Heart left ventricle (tissue), 16 donors: ENCODE measurements around the gene CMIP. TPM values are rescaled to one million over a fixed set of nuclear protein-coding genes. Genes with fewer than 3 reads are reported as not detected.

Experiments
- ATAC-seq, 4 donors: fragments of 200-7000 bp; cut with Tn5 transposase; one replicate each; pipeline ENCODE4 v1.9.1; 2020 to 2022; ENCODE audit warnings: moderate library complexity in 4 of 4, mild to moderate bottlenecking in 3 of 4, moderate number of reproducible peaks in 1 of 4
- DNase-seq, 5 donors: peaks; one replicate each; pipeline ENCODE4 v3.0.0-alpha.2; 2020
- H3K27ac ChIP-seq, 12 donors: fragments of 200-600 bp; sonication (generic) in 4 of 12; one replicate each; pipeline versions ENCODE4 v1.5.0 to v1.8.0; 2016 to 2022; ENCODE audit warnings: mild to moderate bottlenecking in 2 of 12
- H3K27me3 ChIP-seq, 9 donors: fragments of 200-600 bp; sonication (generic) in 2 of 9; one replicate each; pipeline versions ENCODE4 v1.5.1 to v1.8.0; 2016 to 2022; ENCODE audit warnings: mild to moderate bottlenecking in 3 of 9
- H3K36me3 ChIP-seq, 9 donors: fragments of 200-600 bp; sonication (generic) in 2 of 9; one replicate each; pipeline versions ENCODE4 v1.5.0 to v1.8.0; 2018 to 2022; ENCODE audit warnings: mild to moderate bottlenecking in 2 of 9
- H3K4me1 ChIP-seq, 12 donors: fragments of 200-600 bp; sonication (generic) in 4 of 12; one replicate each; pipeline versions ENCODE4 v1.5.0 to v1.8.0; 2016 to 2022; ENCODE audit warnings: mild to moderate bottlenecking in 3 of 12
- H3K4me3 ChIP-seq, 12 donors: fragments of 200-600 bp; sonication (generic) in 4 of 12; one replicate each; pipeline versions ENCODE4 v1.5.0 to v1.8.0; 2017 to 2022; ENCODE audit warnings: mild to moderate bottlenecking in 9 of 12, moderate library complexity in 4 of 12
- H3K9me3 ChIP-seq, 12 donors: fragments of 200-600 bp; sonication (generic) in 4 of 12; one replicate each; pipeline versions ENCODE4 v1.5.0 to v1.8.0; 2016 to 2022; ENCODE audit warnings: mild to moderate bottlenecking in 1 of 12
- POLR2A ChIP-seq, 2 donors: fragments of 450-650 bp; IDR thresholded peaks; one replicate each; pipeline ENCODE4 v1.6.1; 2017; ENCODE audit warnings: antibody characterized with exemption in 2 of 2, mild to moderate bottlenecking in 2 of 2, moderate library complexity in 2 of 2
- WGBS, 4 donors: extraction: QIAGEN DNeasy Blood & Tissue Kit in 2 of 4; methylation state at CpG; one replicate each; pipeline versions ENCODE4 v1.1.5 to v1.1.7; 2013 to 2018; 5-methylcytosine and 5-hydroxymethylcytosine counted together
- intact Hi-C, 10 donors: fragments of 100-400 bp; cut with DNase I; formaldehyde crosslinking; loops; one replicate each; pipeline versions ENCODE4 v1.11.1 to v1.14.2; 2022
- polyA plus RNA-seq, 2 donors: library from polyadenylated mRNA; stranded (reverse); fragments of 200-250 nt; gene quantifications; one replicate each; pipeline ENCODE4 v1.2.3, GENCODE V29; 2013
- total RNA-seq, 9 donors: library from RNA; depleted of rRNA in 2 of 9; stranded (reverse); fragments of >200 nt in 2 of 9; fragmentation: NEBNext Ultra II Directional in 3 of 9; extraction: Animal tissue kit (Norgen Biotek cat#: 25700) in 3 of 9; gene quantifications; one replicate each; pipeline versions ENCODE4 v1.1.0 to v1.2.4, GENCODE V29; 2016 to 2023
- TF ChIP-seq, protein P1 (sequence below), 12 donors: fragments of 200-600 bp; sonication (generic) in 4 of 12; IDR thresholded peaks; one replicate each; pipeline versions ENCODE4 v1.5.0 to v1.8.0; 2018 to 2022; ENCODE audit warnings: antibody characterized with exemption in 12 of 12, mild to moderate bottlenecking in 5 of 12
- donor health status: ischemic (EF 13 %, LVEDD 7.1; RV severe dilation, severe dysfunction).
- donor health status: healthy with polysubstance abuse.
- donor health status: DM: no; HTN: yes; CAD: no.
- donor health status: DM: no; HTN: no; CAD: no.
- donor health status: ischemic (EF 25% LVEDD 6.9; RV normal size, moderate dysfunction).
- donor health status: ischemic (EF 25% LVEDD 5.7; RV mildly dilated, moderate dysfunction).
- donor health status: healthy.
- donor health status: DM: yes; HTN: yes; CAD: no.
- donor health status: ischemic (EF 35%, LVEDD 5.7; RV mildly dilated, moderate dysfunction).
- donor health status: nonischemic (EF 11% LVEDD 7.7; RV severe dilation, severe dysfunction).
- donor health status: DM: yes; HTN: yes; CAD: no.
- donor health status: PGD.
- donor health status: ischemic (EF 29% LVEDD 5.4; RV normal size, mild dysfunction).
- donor health status: nonischemic (EF 23%, LVEDD 6.1; RV moderate dilation, normal function).

Gene CMIP
- total and polyA plus RNA-seq, 11 donors: 4.1 to 48.8 (median 10.6) TPM

DNA sequence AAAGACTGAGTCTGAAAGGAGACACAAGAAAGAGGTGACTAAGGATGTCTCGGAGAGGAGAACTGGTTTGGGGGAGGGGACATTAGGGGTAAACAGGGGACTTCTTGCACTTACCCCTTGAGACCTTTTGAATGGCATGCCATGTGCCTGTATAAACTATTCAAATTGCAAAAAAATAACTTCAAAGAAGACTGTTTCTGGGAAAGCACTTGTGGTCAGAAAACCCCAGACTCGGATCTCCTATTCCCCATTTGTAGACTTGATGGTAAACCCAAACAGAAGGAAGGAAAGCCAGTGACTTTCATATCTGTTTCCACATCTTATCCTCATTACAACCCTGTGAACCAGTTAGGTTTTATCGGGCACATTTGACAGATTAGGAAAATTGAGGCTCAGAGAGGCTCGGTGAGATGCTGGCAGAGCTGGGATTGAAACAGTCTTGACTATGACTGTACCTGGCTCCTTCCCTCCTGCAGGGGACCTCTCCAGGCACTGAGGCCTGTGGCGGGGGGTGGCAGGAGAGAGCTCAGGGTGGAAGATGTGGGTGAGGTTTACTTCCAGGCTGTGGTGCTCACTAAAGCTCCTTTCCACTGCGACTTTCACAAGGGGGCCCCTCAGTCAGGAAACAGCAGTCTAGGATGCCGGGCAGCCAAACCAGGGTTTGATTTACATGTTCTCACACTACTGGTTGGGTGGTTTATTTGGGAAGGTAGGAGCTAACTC lies 304.0 kb downstream of the CMIP start:
- DNase-seq: no peak
- Histone ChIP-seq H3K27ac (no peak overlapping the region), H3K4me3 (no peak overlapping the region), H3K36me3 (no peaks in the 10 kb centered on the region), H3K27me3 (no peaks in the 10 kb centered on the region), H3K9me3 (no peaks in the 10 kb centered on the region), H3K4me1 (peaks cover 0 to 42% (median 6%) of the 10 kb centered on the region in 12 donors)
- TF ChIP-seq, protein P1, sequence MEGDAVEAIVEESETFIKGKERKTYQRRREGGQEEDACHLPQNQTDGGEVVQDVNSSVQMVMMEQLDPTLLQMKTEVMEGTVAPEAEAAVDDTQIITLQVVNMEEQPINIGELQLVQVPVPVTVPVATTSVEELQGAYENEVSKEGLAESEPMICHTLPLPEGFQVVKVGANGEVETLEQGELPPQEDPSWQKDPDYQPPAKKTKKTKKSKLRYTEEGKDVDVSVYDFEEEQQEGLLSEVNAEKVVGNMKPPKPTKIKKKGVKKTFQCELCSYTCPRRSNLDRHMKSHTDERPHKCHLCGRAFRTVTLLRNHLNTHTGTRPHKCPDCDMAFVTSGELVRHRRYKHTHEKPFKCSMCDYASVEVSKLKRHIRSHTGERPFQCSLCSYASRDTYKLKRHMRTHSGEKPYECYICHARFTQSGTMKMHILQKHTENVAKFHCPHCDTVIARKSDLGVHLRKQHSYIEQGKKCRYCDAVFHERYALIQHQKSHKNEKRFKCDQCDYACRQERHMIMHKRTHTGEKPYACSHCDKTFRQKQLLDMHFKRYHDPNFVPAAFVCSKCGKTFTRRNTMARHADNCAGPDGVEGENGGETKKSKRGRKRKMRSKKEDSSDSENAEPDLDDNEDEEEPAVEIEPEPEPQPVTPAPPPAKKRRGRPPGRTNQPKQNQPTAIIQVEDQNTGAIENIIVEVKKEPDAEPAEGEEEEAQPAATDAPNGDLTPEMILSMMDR (IDR thresholded peaks at IDR 0.05): no peak
- TF ChIP-seq POLR2A (IDR thresholded peaks at IDR 0.05): no peak
- intact Hi-C loops: no loop called here
- no peak for ATAC-seq
- 64 to 73% (median 69%) methylated on average over 7 of the region's 7 CpGs for WGBS, 4 donors

DNA sequence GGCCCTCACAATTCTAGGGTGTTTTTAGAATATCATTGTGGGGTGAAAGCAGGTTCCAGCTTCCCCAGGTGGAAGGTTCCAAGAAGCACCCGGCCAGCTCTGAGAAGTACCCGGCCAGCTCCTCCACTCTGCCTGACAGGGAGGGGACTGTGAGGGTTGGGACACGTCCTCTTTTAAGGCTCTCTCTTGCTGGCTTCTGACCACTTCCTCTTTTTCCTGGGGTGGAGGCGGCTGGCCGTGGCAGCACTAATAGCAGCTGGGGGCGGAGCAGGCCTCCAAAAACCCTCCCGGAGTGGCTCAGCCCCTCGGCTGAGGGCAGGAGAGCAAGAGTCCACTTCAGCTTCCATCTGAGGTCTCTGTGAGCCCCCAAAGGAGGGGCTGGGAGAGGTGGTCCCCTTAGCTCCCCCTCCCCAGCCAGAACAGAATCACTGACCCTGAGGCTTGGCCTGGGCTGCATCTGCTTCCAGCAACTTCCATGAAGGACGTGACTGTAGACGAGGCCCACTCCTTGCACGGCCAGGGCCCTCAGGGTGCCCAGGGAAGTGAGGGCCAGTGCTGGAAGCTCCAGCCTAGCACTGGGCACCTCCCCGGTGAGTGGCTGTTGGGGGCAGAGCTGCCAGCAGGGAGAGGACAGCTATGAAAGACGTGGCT lies 307.7 kb downstream of the CMIP start:
- WGBS, 4 donors: 41 to 60% (median 57%) methylated on average over 8 to 13 of the region's 13 CpGs
- H3K4me3 ChIP-seq: no peak overlapping the region

DNA sequence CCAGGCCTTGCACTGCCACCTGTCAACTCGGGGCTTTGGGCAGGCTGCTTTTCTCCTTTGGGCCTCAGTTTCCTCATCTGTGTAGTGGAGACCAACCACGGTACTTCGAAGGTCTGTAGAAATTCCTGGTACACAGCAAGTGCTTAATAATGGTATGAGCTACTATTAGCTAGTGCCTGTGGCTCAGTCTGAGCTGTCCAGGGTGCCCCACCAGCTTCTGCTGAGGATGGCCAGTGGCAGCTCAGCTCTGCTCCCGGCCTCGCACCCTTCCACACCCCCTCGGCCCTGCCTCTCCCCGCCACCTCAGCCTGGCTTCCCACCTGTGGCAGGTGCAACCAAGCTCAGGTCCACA lies 308.2 kb downstream of the CMIP start:
- H3K9me3 ChIP-seq: no peaks in the 10 kb centered on the region
- H3K4me1 ChIP-seq: peaks cover 0 to 56% (median 9%) of the 10 kb centered on the region in 12 donors
- intact Hi-C loops: loop anchor here in 1 of 10 donors (10.0 kb wide), 1 partner anchor 122 kb away; no protein-coding TSS in a partner anchor
- ATAC-seq: no peak
- TF ChIP-seq, protein P1 (IDR thresholded peaks at IDR 0.05): no peak
- no peak for TF ChIP-seq POLR2A (IDR thresholded peaks at IDR 0.05)
- no peak for DNase-seq
- no peaks in the 10 kb centered on the region for H3K36me3 ChIP-seq
- H3K4me3 ChIP-seq: no peak overlapping the region
- no peaks in the 10 kb centered on the region for H3K27me3 ChIP-seq
- peak overlapping the region in 9 of 12 donors; percentile 50 to 88 (median 63) for H3K27ac ChIP-seq
- 74 to 95% (median 94%) methylated on average over 5 to 7 of the region's 7 CpGs for WGBS, 4 donors

More for the DNA sequence above, 307.7 kb downstream of the CMIP start:
- DNase-seq (peak; percentile 57 to 84 (median 71)), ATAC-seq (peak; percentile 73 to 91 (median 80))
- peaks cover 0 to 53% (median 9%) of the 10 kb centered on the region in 12 donors for H3K4me1 ChIP-seq
- peak overlapping the region in 10 of 12 donors; percentile 50 to 88 (median 62) for H3K27ac ChIP-seq
- H3K9me3 ChIP-seq: no peaks in the 10 kb centered on the region
- intact Hi-C loops: loop anchor here in 1 of 10 donors (10.0 kb wide), 1 partner anchor 122 kb away; no protein-coding TSS in a partner anchor
- TF ChIP-seq, protein P1 (IDR thresholded peaks at IDR 0.05): no peak
- TF ChIP-seq POLR2A (IDR thresholded peaks at IDR 0.05): peak in 1 of 2 donors; percentile 17
- H3K27me3 ChIP-seq: no peaks in the 10 kb centered on the region
- H3K36me3 ChIP-seq: no peaks in the 10 kb centered on the region

DNA sequence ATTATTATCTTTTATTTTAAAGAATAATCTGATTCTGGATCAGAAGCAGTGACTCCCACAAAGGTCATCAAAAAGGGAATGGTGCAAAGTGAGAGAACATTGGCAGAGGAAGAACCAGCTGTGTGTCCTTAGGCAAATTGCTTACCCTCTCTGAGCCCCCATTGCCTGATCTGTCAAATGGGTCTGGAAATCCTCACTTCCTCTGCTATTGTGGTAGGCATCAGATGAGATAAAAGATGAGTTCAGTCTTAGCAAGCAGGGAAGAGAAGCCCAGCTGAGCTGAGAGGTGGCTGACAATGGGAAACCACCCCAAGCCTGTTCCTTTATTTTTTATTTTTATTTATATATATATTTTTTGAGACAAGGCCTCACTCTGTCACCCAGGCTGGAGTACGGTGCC lies 310.2 kb downstream of the CMIP start:
- WGBS, 4 donors: 86 to 98% (median 90%) methylated on average over 1 of the region's 1 CpG
- Histone ChIP-seq H3K36me3 (no peaks in the 10 kb centered on the region), H3K27ac (no peak overlapping the region), H3K4me1 (peaks cover 0 to 50% (median 9%) of the 10 kb centered on the region in 12 donors), H3K27me3 (no peaks in the 10 kb centered on the region), H3K9me3 (no peaks in the 10 kb centered on the region), H3K4me3 (no peak overlapping the region)
- DNase-seq (no peak), ATAC-seq (no peak)
- intact Hi-C loops: loop anchor here in 1 of 10 donors (10.0 kb wide), 1 partner anchor 120 kb away; no protein-coding TSS in a partner anchor
- no peak for TF ChIP-seq POLR2A (IDR thresholded peaks at IDR 0.05)
- TF ChIP-seq, protein P1 (IDR thresholded peaks at IDR 0.05): no peak
